ENCODE measurements around the gene GLYATL3.

Gene GLYATL3

DNA sequence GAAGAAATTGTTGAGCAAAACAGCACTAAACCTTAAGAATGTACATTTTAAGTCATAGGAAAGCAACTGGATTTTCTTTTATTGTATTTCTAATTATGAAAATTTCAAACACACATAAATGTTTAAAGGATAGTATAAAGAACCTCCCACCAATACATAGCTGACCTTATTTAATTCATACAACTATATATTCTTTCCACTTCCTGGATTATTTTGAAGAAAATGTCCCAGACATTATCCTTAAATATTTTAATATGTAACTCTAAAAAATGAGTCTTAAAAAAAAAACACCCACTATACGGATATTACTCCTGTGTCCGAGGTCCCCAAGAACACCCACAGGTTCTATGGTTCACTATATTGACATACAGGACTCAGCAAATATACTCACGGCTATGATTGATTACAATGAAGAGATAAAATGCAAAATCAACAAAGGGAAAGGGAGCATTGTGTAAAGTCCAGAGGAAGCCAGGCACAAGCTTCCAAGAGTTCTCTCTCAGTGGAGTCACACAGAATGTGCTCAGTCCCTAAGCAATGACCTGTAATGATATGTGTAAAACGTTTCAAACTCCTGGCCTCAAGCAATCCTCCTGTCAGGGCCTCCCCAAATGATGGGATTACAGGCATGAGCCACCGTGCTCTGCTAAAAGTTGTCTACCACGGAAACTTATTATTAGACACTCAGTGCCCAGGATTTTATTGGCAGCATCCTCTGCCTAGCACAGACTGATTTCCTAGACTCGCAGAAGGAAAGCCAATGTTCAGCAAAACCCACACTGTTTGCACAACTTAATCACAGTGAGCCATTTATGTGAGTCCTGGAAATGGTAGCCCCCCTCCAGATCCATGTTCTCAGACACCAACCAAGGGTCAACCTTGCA lies 23.2 kb downstream of the GLYATL3 start:
- H3K36me3 Mint-ChIP-seq (ENCODE audit: insufficient read depth), result no peaks in the 10 kb centered on the region

DNA sequence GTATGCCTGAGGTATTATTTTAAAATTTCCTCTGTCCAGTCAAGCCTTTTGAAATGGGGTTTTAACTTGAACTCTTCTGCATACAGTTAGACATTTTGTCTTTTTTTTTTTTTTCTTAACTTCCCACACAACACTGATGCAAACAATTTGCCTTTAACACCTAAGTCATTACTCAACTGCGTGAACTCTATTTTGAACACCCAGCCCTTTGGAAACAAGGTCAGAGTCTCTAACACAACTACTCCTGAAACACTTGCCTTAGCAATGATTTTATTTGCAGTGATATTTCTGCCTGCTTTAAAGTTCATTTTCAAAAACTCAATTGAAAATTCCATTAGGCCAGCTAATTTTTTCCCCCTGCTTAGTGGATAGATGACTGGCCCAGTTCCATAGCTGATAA lies 24.2 kb downstream of the GLYATL3 start:
- H3K27ac Mint-ChIP-seq, result no peak overlapping the region
- DNase-seq (no peak), ATAC-seq (replicated peaks) (no peak)
- no peak overlapping the region for H3K4me3 Mint-ChIP-seq
- no peaks in the 10 kb centered on the region for H3K9me3 Mint-ChIP-seq
- H3K4me1 Mint-ChIP-seq (ENCODE audit: low read depth in 2 of 2), result no peaks in the 10 kb centered on the region
- no peaks in the 10 kb centered on the region for H3K36me3 Mint-ChIP-seq (ENCODE audit: insufficient read depth)
- peaks cover 0 to 2% of the 10 kb centered on the region in 2 donors for H3K27me3 Mint-ChIP-seq

More for the DNA sequence above, 23.2 kb downstream of the GLYATL3 start:
- no peaks in the 10 kb centered on the region for H3K9me3 Mint-ChIP-seq
- ATAC-seq (replicated peaks) (no peak), DNase-seq (no peak)
- H3K27me3 Mint-ChIP-seq, result no peaks in the 10 kb centered on the region
- no peak overlapping the region for H3K27ac Mint-ChIP-seq
- H3K4me3 Mint-ChIP-seq, result no peak overlapping the region
- no peaks in the 10 kb centered on the region for H3K4me1 Mint-ChIP-seq (ENCODE audit: low read depth in 2 of 2)

DNA sequence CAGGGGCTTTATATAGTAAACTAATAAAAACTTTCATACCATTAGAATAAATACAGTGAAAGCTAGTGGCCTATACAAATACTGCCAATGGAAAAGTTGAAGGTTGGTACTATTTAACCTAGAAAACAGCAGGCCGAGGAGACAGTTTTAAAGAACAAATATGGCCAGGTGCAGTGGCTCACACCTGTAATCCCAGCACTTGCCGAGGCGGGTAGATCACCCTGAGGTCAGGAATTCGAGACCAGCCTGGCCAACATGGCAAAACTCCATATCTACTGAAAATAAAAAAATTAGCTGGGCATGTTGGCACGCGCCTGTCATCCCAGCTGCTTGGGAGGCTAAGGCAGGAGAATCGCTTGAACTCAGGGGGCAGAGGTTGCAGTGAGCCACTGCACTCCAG lies 24.8 kb downstream of the GLYATL3 start:
- Mint-ChIP-seq H3K9me3 (no peaks in the 10 kb centered on the region), H3K27ac (no peak overlapping the region)
- ATAC-seq (replicated peaks), result no peak

DNA sequence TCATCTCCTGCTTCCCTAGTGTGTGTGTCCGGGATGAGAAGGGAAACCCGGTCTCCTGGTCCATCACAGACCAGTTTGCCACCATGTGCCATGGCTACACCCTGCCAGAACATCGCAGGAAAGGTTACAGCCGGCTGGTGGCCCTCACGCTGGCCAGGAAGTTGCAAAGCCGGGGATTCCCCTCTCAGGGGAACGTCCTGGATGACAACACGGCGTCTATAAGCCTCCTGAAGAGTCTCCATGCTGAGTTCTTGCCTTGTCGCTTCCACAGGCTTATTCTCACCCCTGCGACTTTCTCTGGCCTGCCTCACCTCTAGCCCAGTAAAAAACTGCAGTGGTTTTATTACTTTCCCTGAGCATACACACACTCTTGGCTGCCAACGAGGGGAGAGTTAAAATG lies 26.9 kb downstream of the GLYATL3 start:
- no peak for DNase-seq
- H3K36me3 Mint-ChIP-seq (ENCODE audit: insufficient read depth), result no peaks in the 10 kb centered on the region
- H3K4me3 Mint-ChIP-seq, result no peak overlapping the region
- no peak overlapping the region for H3K27ac Mint-ChIP-seq
- peaks cover 10% of the 10 kb centered on the region in 2 donors for H3K27me3 Mint-ChIP-seq
- ATAC-seq (replicated peaks), result no peak
- no peaks in the 10 kb centered on the region for H3K4me1 Mint-ChIP-seq (ENCODE audit: low read depth in 2 of 2)
- H3K9me3 Mint-ChIP-seq, result no peaks in the 10 kb centered on the region

More for the DNA sequence above, 24.8 kb downstream of the GLYATL3 start:
- Mint-ChIP-seq H3K27me3 (peaks cover 4 to 8% of the 10 kb centered on the region in 2 donors), H3K4me1 (ENCODE audit: low read depth in 2 of 2) (no peaks in the 10 kb centered on the region), H3K4me3 (no peak overlapping the region), H3K36me3 (ENCODE audit: insufficient read depth) (no peaks in the 10 kb centered on the region)
- DNase-seq, result no peak

DNA sequence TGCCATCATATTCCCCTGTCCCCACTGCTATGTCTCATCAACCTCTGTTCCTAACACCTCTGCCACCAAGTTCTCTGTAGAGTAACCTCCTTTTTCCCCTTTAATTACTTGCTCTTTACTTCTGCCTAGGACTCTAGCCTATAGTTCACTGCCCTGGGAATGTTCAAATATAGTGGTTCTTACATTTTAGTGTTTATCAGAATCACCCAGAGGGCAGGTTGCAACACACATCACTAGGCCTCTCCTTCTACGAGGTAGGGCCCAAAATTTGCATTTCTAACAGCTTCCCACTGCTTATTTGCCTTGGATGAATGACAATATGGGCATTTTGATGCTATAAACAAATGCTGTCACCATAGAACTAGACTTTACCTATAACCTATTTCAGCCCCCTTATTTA lies 27.6 kb downstream of the GLYATL3 start:
- H3K9me3 Mint-ChIP-seq, result no peaks in the 10 kb centered on the region
- ATAC-seq (replicated peaks), result no peak
- no peak overlapping the region for H3K27ac Mint-ChIP-seq

DNA sequence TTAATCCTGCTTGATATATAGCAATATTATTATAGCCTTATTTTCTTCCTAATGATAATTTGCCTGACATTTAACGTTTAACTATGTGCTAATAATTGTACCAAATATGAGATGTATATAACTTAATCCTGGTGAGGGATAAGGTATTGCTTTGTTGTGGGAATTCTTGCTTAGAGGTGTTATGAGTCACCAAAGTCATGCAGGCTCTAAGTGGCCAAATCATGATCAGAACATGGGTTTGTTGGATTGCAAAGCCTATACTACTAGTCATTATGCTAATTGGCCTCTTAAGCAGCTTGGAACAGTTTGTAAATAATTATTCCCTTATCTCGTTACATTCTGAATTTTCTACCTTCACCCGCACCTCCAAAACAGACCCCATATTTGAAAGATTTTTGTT lies 28.8 kb downstream of the GLYATL3 start:
- DNase-seq (no peak), ATAC-seq (replicated peaks) (no peak)
- no peaks in the 10 kb centered on the region for H3K4me1 Mint-ChIP-seq (ENCODE audit: low read depth in 2 of 2)
- H3K9me3 Mint-ChIP-seq, result no peaks in the 10 kb centered on the region
- no peaks in the 10 kb centered on the region for H3K36me3 Mint-ChIP-seq (ENCODE audit: insufficient read depth)
- H3K27ac Mint-ChIP-seq, result no peak overlapping the region
- no peak overlapping the region for H3K4me3 Mint-ChIP-seq
- peaks cover 10 to 16% of the 10 kb centered on the region in 2 donors for H3K27me3 Mint-ChIP-seq

More for the DNA sequence above, 27.6 kb downstream of the GLYATL3 start:
- Mint-ChIP-seq H3K4me3 (no peak overlapping the region), H3K27me3 (peaks cover 10 to 16% of the 10 kb centered on the region in 2 donors), H3K4me1 (ENCODE audit: low read depth in 2 of 2) (no peaks in the 10 kb centered on the region), H3K36me3 (ENCODE audit: insufficient read depth) (no peaks in the 10 kb centered on the region)
- no peak for DNase-seq

DNA sequence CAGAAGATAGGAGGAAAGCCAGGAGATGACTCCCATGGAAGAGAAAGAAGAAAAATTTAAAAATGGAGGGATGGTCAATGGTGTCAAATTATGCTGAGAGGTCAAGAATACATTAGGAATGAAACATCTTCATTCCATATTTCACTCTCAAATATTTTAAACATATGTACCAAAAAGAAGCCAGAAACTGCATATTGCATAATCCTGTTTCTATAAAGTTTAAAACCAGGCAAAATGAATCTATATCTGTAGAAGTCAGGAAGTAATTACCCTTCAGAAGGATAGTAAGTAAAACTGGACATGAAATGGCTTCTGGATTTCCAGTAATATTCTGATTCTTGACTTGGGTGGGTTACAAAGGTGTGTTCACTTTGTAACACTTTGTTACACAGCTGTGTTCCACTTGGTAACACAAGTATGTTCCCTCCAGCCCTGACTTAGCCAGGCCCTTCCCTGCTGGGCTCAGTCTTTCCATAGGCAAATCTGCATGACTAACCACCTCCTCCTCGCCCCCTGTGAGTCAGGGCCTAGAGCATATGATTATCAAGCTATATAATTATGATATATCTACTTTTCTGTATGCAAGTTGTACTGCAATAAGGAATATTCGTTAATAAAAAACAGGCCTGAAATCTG lies 30.5 kb downstream of the GLYATL3 start:
- no peak overlapping the region for H3K27ac Mint-ChIP-seq
- H3K9me3 Mint-ChIP-seq, result no peaks in the 10 kb centered on the region
- H3K27me3 Mint-ChIP-seq, result peaks cover 10 to 16% of the 10 kb centered on the region in 2 donors
- H3K36me3 Mint-ChIP-seq (ENCODE audit: insufficient read depth), result no peaks in the 10 kb centered on the region
- no peaks in the 10 kb centered on the region for H3K4me1 Mint-ChIP-seq (ENCODE audit: low read depth in 2 of 2)
- DNase-seq (no peak), ATAC-seq (replicated peaks) (no peak)
- no peak overlapping the region for H3K4me3 Mint-ChIP-seq

DNA sequence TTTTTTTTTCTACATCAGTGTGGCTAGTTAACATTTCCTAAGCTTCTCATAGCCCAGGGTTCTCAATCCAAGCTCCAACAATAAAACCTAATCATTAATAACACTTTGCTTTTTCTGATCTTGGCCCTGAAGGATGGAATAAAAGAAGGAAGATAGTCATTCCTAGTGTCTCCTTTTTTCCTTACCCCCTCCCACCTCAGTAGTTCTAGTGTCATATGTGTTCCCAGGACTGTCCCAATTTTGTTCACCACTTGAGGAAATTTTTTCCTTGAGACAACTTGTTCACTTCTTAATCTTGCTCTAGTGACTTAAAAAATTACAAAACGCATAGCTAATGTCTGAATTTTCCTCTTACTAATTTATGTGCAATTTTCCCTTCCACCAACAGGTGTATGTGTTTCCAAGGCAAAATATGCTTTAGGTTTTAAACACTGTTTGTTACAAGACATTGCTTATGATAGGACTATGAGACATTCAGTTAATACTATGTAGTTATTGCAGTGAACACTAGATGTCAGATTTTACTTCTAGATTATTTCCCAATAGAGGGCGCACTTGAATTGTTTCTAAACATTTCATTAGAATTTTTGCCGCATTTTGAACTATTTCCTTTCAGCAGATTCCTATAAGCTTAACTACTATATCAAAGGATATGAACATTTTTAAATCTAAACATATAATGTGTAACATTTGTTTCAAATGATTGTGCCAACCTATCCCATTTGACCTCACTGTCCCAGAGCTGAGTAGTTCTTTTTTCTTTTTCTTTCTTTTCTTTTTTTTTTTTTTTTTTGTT lies 32.2 kb downstream of the GLYATL3 start:
- DNase-seq, result no peak
- Mint-ChIP-seq H3K4me3 (peak overlapping the region in 1 of 2 donors; percentile 19), H3K36me3 (ENCODE audit: insufficient read depth) (no peaks in the 10 kb centered on the region), H3K4me1 (ENCODE audit: low read depth in 2 of 2) (no peaks in the 10 kb centered on the region), H3K27ac (no peak overlapping the region), H3K9me3 (no peaks in the 10 kb centered on the region), H3K27me3 (peaks cover 10 to 16% of the 10 kb centered on the region in 2 donors)
- peak; percentile 64 for ATAC-seq (replicated peaks)

DNA sequence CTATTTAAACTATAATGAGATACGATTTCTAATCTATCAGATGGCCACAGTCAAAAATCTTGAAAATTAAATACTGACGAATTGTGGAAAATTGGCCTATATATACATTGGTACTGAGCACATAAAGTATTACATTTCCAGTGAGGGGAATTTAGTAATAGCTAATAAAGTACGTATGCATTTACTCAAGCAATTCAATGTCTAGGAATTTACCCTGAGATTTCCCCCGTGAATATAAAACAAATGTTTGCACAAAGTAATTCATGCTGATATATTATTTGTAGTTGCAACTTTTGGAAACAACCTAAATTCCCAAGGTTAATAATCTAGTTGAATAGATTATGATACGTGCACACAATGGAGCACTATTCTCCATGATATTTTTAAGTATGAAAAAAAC lies 36.1 kb downstream of the GLYATL3 start:
- Mint-ChIP-seq H3K4me3 (no peak overlapping the region), H3K4me1 (ENCODE audit: low read depth in 2 of 2) (no peaks in the 10 kb centered on the region), H3K36me3 (ENCODE audit: insufficient read depth) (no peaks in the 10 kb centered on the region), H3K27me3 (peaks cover 0 to 5% of the 10 kb centered on the region in 2 donors), H3K27ac (no peak overlapping the region), H3K9me3 (no peaks in the 10 kb centered on the region)
- DNase-seq, result no peak
- no peak for ATAC-seq (replicated peaks)

DNA sequence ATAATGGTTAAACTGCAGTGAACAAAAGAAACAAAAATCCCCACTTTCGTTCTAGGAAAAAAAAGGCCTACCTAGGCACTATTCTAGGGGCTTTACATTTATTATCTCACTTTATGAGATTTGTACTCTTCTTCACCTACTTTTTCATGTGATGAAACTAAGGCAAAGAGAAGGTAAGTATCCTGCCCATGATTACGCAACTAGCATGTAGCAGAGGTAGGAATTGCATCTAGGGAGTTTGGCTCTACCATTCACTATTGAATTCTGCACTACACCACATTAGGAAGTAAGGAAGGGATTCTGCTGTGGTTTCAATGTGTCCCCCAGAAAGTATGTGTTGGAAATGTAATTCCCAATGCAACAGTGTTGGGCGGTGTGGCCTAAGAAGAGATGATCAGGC lies 39.4 kb downstream of the GLYATL3 start:
- H3K9me3 Mint-ChIP-seq, result no peaks in the 10 kb centered on the region

DNA sequence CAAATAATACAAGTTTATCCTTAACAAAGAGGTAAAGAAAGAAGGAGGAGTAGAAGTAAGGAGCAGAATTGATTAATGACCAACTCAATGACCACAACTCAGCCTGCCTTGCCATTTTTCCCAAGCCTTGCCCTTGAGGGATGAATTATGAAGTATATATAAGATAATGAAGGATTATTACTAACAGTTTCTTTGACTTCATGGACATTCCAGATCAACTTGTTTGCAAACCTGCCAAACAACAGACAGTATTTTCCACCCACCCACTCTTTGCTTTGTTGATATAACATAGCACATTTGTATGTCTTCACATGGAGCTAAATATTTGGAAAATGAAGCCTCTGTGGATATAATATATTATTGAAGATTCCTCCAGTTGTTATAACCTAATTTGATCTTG lies 40.9 kb downstream of the GLYATL3 start:
- Mint-ChIP-seq H3K4me3 (no peak overlapping the region), H3K36me3 (ENCODE audit: insufficient read depth) (no peaks in the 10 kb centered on the region), H3K27me3 (no peaks in the 10 kb centered on the region), H3K27ac (no peak overlapping the region), H3K9me3 (no peaks in the 10 kb centered on the region), H3K4me1 (ENCODE audit: low read depth in 2 of 2) (no peaks in the 10 kb centered on the region)
- no peak for DNase-seq
- ATAC-seq (replicated peaks), result no peak

More for the DNA sequence above, 39.4 kb downstream of the GLYATL3 start:
- no peaks in the 10 kb centered on the region for H3K4me1 Mint-ChIP-seq (ENCODE audit: low read depth in 2 of 2)
- no peak for ATAC-seq (replicated peaks)
- no peak overlapping the region for H3K4me3 Mint-ChIP-seq
- H3K27me3 Mint-ChIP-seq, result no peaks in the 10 kb centered on the region
- no peak overlapping the region for H3K27ac Mint-ChIP-seq
- no peak for DNase-seq
- H3K36me3 Mint-ChIP-seq (ENCODE audit: insufficient read depth), result no peaks in the 10 kb centered on the region

DNA sequence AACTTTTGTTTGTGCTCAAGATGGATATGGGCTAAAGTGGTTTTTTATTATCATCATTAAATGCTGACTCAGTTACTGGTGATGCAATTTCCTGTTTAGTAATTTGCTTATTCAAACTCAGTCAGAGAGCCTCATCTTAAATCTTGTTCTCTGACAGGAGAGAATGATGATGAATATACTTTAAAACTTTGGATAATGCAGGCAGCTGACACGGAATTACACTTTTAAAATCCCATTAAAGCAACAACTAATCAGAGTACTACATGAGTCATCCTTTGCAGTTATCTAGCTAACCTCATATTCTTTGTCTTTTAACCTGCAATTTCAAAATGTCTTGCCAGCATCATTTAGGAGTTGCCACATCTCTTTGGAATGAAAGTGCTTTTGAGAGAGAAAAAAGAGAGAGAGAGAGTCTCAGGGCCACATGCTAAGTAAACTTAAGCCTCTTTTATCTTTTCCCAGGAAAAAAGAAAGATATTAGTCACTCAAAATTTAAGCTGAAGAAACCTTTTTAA lies 41.5 kb downstream of the GLYATL3 start:
- no peak for ATAC-seq (replicated peaks)
- H3K27me3 Mint-ChIP-seq, result no peaks in the 10 kb centered on the region
- no peak overlapping the region for H3K27ac Mint-ChIP-seq
- no peaks in the 10 kb centered on the region for H3K4me1 Mint-ChIP-seq (ENCODE audit: low read depth in 2 of 2)
- no peak for DNase-seq
- no peak overlapping the region for H3K4me3 Mint-ChIP-seq
- H3K9me3 Mint-ChIP-seq, result no peaks in the 10 kb centered on the region
- no peaks in the 10 kb centered on the region for H3K36me3 Mint-ChIP-seq (ENCODE audit: insufficient read depth)

DNA sequence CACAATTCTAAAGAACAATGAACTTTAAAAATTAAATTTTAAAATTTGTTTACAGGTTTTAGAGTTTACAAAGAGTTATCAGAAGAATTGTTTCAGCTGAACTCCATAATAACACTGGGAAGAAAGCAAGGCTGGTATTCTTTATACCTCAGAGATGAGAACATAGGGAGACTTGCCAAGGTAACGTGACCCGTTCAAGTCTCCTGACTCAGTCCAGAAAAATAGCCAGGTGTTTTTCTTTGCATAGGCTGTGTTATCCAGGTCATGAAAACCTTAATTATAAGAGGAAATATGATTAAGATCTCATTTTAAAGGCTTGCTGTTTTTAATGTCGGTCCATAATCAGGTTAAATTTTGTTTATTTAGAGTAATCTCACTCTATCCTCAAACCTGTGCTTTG lies 42.2 kb downstream of the GLYATL3 start:
- DNase-seq, result no peak

More for the DNA sequence above, 42.2 kb downstream of the GLYATL3 start:
- H3K4me1 Mint-ChIP-seq (ENCODE audit: low read depth in 2 of 2), result no peaks in the 10 kb centered on the region
- no peak overlapping the region for H3K4me3 Mint-ChIP-seq
- H3K27ac Mint-ChIP-seq, result no peak overlapping the region
- H3K9me3 Mint-ChIP-seq, result no peaks in the 10 kb centered on the region
- H3K36me3 Mint-ChIP-seq (ENCODE audit: insufficient read depth), result no peaks in the 10 kb centered on the region
- no peaks in the 10 kb centered on the region for H3K27me3 Mint-ChIP-seq
- ATAC-seq (replicated peaks), result no peak

All from effector memory CD8-positive, alpha-beta T cell (primary cell).